ENCODE results near the gene KCNH4. TPM values are rescaled to one million over a fixed set of nuclear protein-coding genes. Genes with fewer than 3 reads are reported as not detected.

The KCNH4 gene
- total and polyA plus RNA-seq, 2 of the 13 experiments (the other 11 are each of a cell fraction or from before 2014, with no cell fraction given), result 0.01 to 0.09 TPM

- TF ChIP-seq ZNF674 (CRISPR knock-in tag; IDR thresholded peaks at IDR 0.05; ENCODE audit: low read depth) (peak; percentile 95; the same call in 1 of the 2 replicates), PRDM4 (CRISPR knock-in tag; IDR thresholded peaks at IDR 0.05; ENCODE audit: borderline replicate concordance) (0 out of 2 replicates have a peak, but pooled peaks have one; percentile 51), SMARCC2 (IDR thresholded peaks at IDR 0.05) (no peak), SP1 (IDR thresholded peaks at IDR 0.05) (no peak), SP1 (CRISPR knock-in tag; IDR thresholded peaks at IDR 0.05) (peak; percentile 61), DMTF1 (CRISPR knock-in tag; IDR thresholded peaks at IDR 0.05) (no peak), DNMT1 (CRISPR knock-in tag; IDR thresholded peaks at IDR 0.05) (no peak; the same call in 1 of the 2 replicates), THRA (CRISPR knock-in tag; IDR thresholded peaks at IDR 0.05; ENCODE audit: borderline replicate concordance) (no peak), MXI1 (IDR thresholded peaks at IDR 0.05; ENCODE audit: borderline replicate concordance, low read depth, low read length) (peak; percentile 69; the same call in 1 of the 3 replicates), ZNF792 (CRISPR knock-in tag; IDR thresholded peaks at IDR 0.05) (peak; percentile 72; the same call in 1 of the 2 replicates), TOPORS (CRISPR knock-in tag; IDR thresholded peaks at IDR 0.05) (0 out of 2 replicates have a peak, but pooled peaks have one; percentile 41), AGO2 (optimal IDR thresholded peaks at IDR 0.05; ENCODE audit: low read depth, low read length) (peak; percentile 74), ZNF407 (CRISPR knock-in tag; IDR thresholded peaks at IDR 0.05; ENCODE audit: not compliant biosample characterization) (peak; percentile 56)
Measured at GRCh38 chr17:42183741-42184711, 3.1 kb upstream of the KCNH4 start (continued).

Data from HepG2 (cell line).